HCT116 (cell line): ENCODE results near the gene SYNPR. TPM values are rescaled to one million over a fixed set of nuclear protein-coding genes. Genes with fewer than 3 reads are reported as not detected.

Experiments used
- ATAC-seq: fragments of 200-7000 bp; cut with Tn5 transposase; 2 replicates; pipeline ENCODE4 v1.9.1; 2020; ENCODE audit warnings: mild to moderate bottlenecking, moderate library complexity
- BruUV-seq: library from RNA; stranded (reverse); fragments of 400-500 nt; replicated peaks from 2 replicates; lab custom pipeline; 2021; lab: Mats Ljungman, UMichigan
- CTCF ChIA-PET: fragments of 300-600 bp; sonication (Branson Sonifier 250); formaldehyde crosslinking; loops from one replicate; lab custom pipeline; 2021; ENCODE audit warnings: antibody characterized with exemption; lab: Charles Lee
- POLR2A ChIA-PET: fragments of 300-600, 350-600 bp; sonication (Branson Sonifier 250); formaldehyde crosslinking; loops from one replicate; lab custom pipeline; 2021; ENCODE audit warnings: antibody characterized with exemption; lab: Charles Lee
- RAD21 ChIA-PET, 2 experiments: fragments of 300-600 bp; sonication (Branson Sonifier 250); formaldehyde crosslinking; loops; one replicate each; lab custom pipeline; 2023; ENCODE audit warnings: low total read pairs in 2 of 2; ENCODE audit not compliant: uncharacterized antibody in 2 of 2, unreplicated experiment in 2 of 2, low non-redundant PET in 1 of 2; lab: Charles Lee
- DNase-seq: peaks from one replicate; pipeline ENCODE4 v3.0.0-alpha.2; 2010; ENCODE audit warnings: low read depth, low spot score
- H2AFZ ChIP-seq: fragments of 200-600 bp; shearing (Covaris generic), sonication (generic); 2 replicates; pipeline ENCODE4 v1.6.1; 2017; ENCODE audit warnings: low read depth, mixed run types, mixed read lengths, antibody characterized with exemption, low read length; ENCODE audit not compliant: poor library complexity, severe bottlenecking
- H3K27ac ChIP-seq: 2 replicates; pipeline ENCODE4 v1.5.1; 2012; ENCODE audit warnings: low read depth, low read length
- H3K27me3 ChIP-seq: fragments of 200-600 bp; sonication (generic); 2 replicates; pipeline ENCODE4 v1.6.1; 2016; ENCODE audit warnings: mixed run types, low read length, mixed read lengths; ENCODE audit not compliant: insufficient read depth
- H3K36me3 ChIP-seq, 2 experiments: fragments of 200-500 bp in 1 of 2; fragments of 200-600 bp in 1 of 2; sonication (Bioruptor generic) in 1 of 2; sonication (generic) in 1 of 2; 2 replicates each; pipeline versions ENCODE4 v1.5.1 to v1.6.1; 2014 to 2016; ENCODE audit warnings: low read length in 2 of 2, inconsistent platforms in 1 of 2, mixed read lengths in 1 of 2, mixed run types in 1 of 2; ENCODE audit not compliant: insufficient read depth in 2 of 2, control insufficient read depth in 1 of 2
- H3K4me1 ChIP-seq, 2 experiments: fragments of 200-600 bp in 1 of 2; sonication (generic) in 1 of 2; 2 replicates each; pipeline versions ENCODE4 v1.5.1 to v1.6.1; 2012 to 2017; ENCODE audit warnings: low read length in 2 of 2, inconsistent platforms in 1 of 2, mild to moderate bottlenecking in 1 of 2, mixed read lengths in 1 of 2, mixed run types in 1 of 2, moderate library complexity in 1 of 2; ENCODE audit not compliant: insufficient read depth in 2 of 2, control insufficient read depth in 1 of 2
- H3K4me2 ChIP-seq: fragments of 200-600 bp; sonication (generic); 2 replicates; pipeline ENCODE4 v1.6.1; 2017; ENCODE audit warnings: mixed run types, low read length, mixed read lengths
- H3K4me3 ChIP-seq, 2 experiments: fragments of 200-600 bp in 1 of 2; sonication (generic) in 1 of 2; replicated peaks in 1 of 2; 2 replicates each; pipeline ENCODE4 v1.5.1; 2011 to 2016; ENCODE audit warnings: low read length in 2 of 2, control low read depth in 1 of 2, low read depth in 1 of 2, mild to moderate bottlenecking in 1 of 2, mixed read lengths in 1 of 2, mixed run types in 1 of 2
- H3K79me2 ChIP-seq: fragments of 200-600 bp; sonication (generic); 2 replicates; pipeline ENCODE4 v1.6.1; 2017; ENCODE audit warnings: mild to moderate bottlenecking, mixed run types, low read length, moderate library complexity, mixed read lengths; ENCODE audit not compliant: insufficient read depth
- H3K9ac ChIP-seq: fragments of 200-600 bp; sonication (generic); 2 replicates; pipeline ENCODE4 v1.6.1; 2016; ENCODE audit warnings: low read length, mixed read lengths
- H3K9me2 ChIP-seq: fragments of 200-600 bp; sonication (generic), shearing (Covaris generic); 2 replicates; pipeline ENCODE4 v1.6.1; 2017; ENCODE audit warnings: mixed run types, mild to moderate bottlenecking, moderate library complexity; ENCODE audit not compliant: insufficient read depth
- H3K9me3 ChIP-seq, 2 experiments: fragments of 200-500 bp in 1 of 2; fragments of 200-600 bp in 1 of 2; sonication (Bioruptor generic) in 1 of 2; sonication (generic) in 1 of 2; 2 replicates each; pipeline ENCODE4 v1.6.1; 2014 to 2017; ENCODE audit warnings: low read length in 2 of 2, mixed read lengths in 2 of 2, inconsistent platforms in 1 of 2, low read depth in 1 of 2, mild to moderate bottlenecking in 1 of 2, mixed run types in 1 of 2, moderate library complexity in 1 of 2; ENCODE audit not compliant: control insufficient read depth in 1 of 2, insufficient read depth in 1 of 2
- H4K20me1 ChIP-seq: fragments of 200-600 bp; sonication (generic), shearing (Covaris generic); 2 replicates; pipeline ENCODE4 v1.6.1; 2017; ENCODE audit warnings: mixed run types, mild to moderate bottlenecking, moderate library complexity; ENCODE audit not compliant: insufficient read depth
- CBX3 ChIP-seq: IDR thresholded peaks from 2 replicates; pipeline ENCODE4 v1.6.1; 2012; ENCODE audit warnings: low read depth
- CEBPB ChIP-seq: IDR thresholded peaks from 2 replicates; pipeline ENCODE4 v1.6.1; 2012; ENCODE audit warnings: low read depth
- EGR1 ChIP-seq: IDR thresholded peaks from 2 replicates; pipeline ENCODE4 v1.6.1; 2012; ENCODE audit warnings: low read depth
- EZH2 ChIP-seq: fragments of 200-600 bp; sonication (generic); IDR thresholded peaks from 2 replicates; pipeline ENCODE4 v1.6.1; 2017; ENCODE audit warnings: antibody characterized with exemption, mixed run types
- FOSL1 ChIP-seq: IDR thresholded peaks from 2 replicates; pipeline ENCODE4 v1.6.1; 2012; ENCODE audit warnings: low read depth
- JUND ChIP-seq: IDR thresholded peaks from 2 replicates; pipeline ENCODE4 v1.6.1; 2012
- POLR2A ChIP-seq: IDR thresholded peaks from 2 replicates; pipeline ENCODE4 v1.7.0; 2011; ENCODE audit warnings: borderline replicate concordance; ENCODE audit not compliant: insufficient read depth, insufficient read length; ENCODE audit errors: extremely low read depth
- RAD21 ChIP-seq: IDR thresholded peaks from 2 replicates; pipeline ENCODE4 v1.6.1; 2012; ENCODE audit warnings: low read depth, mild to moderate bottlenecking
- SIN3A ChIP-seq: IDR thresholded peaks from 2 replicates; pipeline ENCODE4 v1.6.1; 2012; ENCODE audit warnings: low read depth
- SRF ChIP-seq: IDR thresholded peaks from 2 replicates; pipeline ENCODE4 v1.6.1; 2012; ENCODE audit warnings: low read depth
- TCF7L2 ChIP-seq: IDR thresholded peaks from 2 replicates; pipeline ENCODE4 v1.7.0; 2011; ENCODE audit warnings: borderline replicate concordance, inconsistent platforms; ENCODE audit not compliant: insufficient read depth, insufficient read length; ENCODE audit errors: extremely low read depth
- YY1 ChIP-seq: IDR thresholded peaks from 2 replicates; pipeline ENCODE4 v1.6.1; 2011; ENCODE audit warnings: low read length, low read depth, moderate library complexity, mild to moderate bottlenecking; ENCODE audit not compliant: insufficient replicate concordance; ENCODE audit errors: extremely low read depth
- ZBTB33 ChIP-seq: IDR thresholded peaks from 2 replicates; pipeline ENCODE4 v1.6.1; 2011; ENCODE audit warnings: mild to moderate bottlenecking, low read length, moderate library complexity; ENCODE audit not compliant: insufficient replicate concordance; ENCODE audit errors: extremely low read depth
- ZFX ChIP-seq: fragments of 450-650 bp; IDR thresholded peaks from 2 replicates; pipeline ENCODE4 v1.6.1; 2017
- intact Hi-C: fragments of 100-400 bp; cut with micrococcal nuclease; formaldehyde crosslinking; loops from 2 replicates; pipeline ENCODE4 v1.10.0; 2022
- total RNA-seq: library from RNA; stranded (reverse); gene quantifications from one replicate; pipeline ENCODE4 v1.2.1, GENCODE V29; 2021; ENCODE audit not compliant: unreplicated experiment

SYNPR gene
- total RNA-seq, 1 experiment from 2014 or later: not detected

GRCh38 chr3:63438826-63439371, 160.8 kb downstream of the SYNPR start (continued):
- TF ChIP-seq ZBTB33 (no peak), EGR1 (no peak), CEBPB (no peak), EZH2 (no peak), RAD21 (no peak), CBX3 (no peak)

DNA sequence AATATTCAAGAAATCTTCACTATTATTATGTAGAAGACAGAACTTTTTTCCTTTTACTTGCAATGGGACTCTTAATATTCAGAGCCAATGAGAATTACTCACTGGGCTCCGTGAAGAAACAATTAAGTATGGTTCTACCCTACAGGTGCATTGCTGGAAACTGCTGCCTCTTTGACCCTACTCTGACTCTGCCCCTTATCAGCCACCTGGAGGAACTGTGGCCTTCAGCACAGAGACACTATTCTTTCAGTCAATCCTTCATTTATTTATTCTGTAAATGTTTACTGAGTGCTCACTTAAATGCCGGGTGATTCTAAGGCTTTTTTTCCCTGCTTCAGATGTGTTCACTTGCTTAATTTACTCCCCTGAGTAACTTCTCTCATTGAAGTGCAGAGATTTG, 163.2 kb downstream of the SYNPR start:
- RAD21 ChIA-PET: no interaction called here
- Histone ChIP-seq H3K4me1 (no peaks in the 10 kb centered on the region), H3K36me3 (no peaks in the 10 kb centered on the region), H3K9me3 (no peaks in the 10 kb centered on the region), H3K4me3 (no peak overlapping the region), H3K9ac (no peak overlapping the region), H3K4me2 (no peak overlapping the region), H3K27me3 (peaks cover 6% of the 10 kb centered on the region), H2AFZ (no peak overlapping the region), H3K79me2 (no peaks in the 10 kb centered on the region), H3K9me2 (no peaks in the 10 kb centered on the region), H4K20me1 (no peaks in the 10 kb centered on the region)
- BruUV-seq: no TSS peak
- intact Hi-C loops: no loop called here
- DNase-seq: no peak
- POLR2A ChIA-PET: no interaction called here
- TF ChIP-seq EGR1 (no peak), YY1 (no peak), SIN3A (no peak), ZFX (no peak), TCF7L2 (no peak), FOSL1 (no peak), SRF (no peak), POLR2A (no peak), JUND (no peak)
- TF ChIP-seq, all 23 proteins: peak for 0
- CTCF ChIA-PET: no interaction called here
- ATAC-seq: no peak
- H3K27ac ChIP-seq: no peak overlapping the region
